Measurements from ENCODE around the gene EPHB1.

- TF ChIP-seq CTCF (IDR thresholded peaks at IDR 0.05): no peak
- no peak for TF ChIP-seq REST (IDR thresholded peaks at IDR 0.05; ENCODE audit: low read depth, low read length)
- no peak for TF ChIP-seq FOXM1 (IDR thresholded peaks at IDR 0.05; ENCODE audit: low read depth)
These were observed 261.8 kb downstream of the EPHB1 start for GRCh38 chr3:135056733-135057310.
